Osteocyte (in vitro differentiated cells): ENCODE data around the gene RIN2. TPM values are rescaled to one million over a fixed set of nuclear protein-coding genes. Genes with fewer than 3 reads are reported as not detected.

Experiments used
- DNase-seq: peaks from one replicate; pipeline ENCODE4 v3.0.0; 2021; ENCODE audit warnings: mixed read lengths; ENCODE audit not compliant: unreplicated experiment; ENCODE audit errors: extremely low spot score
- H3K27ac Mint-ChIP-seq: one replicate; pipeline ENCODE4 v1.8.0; 2021; ENCODE audit warnings: mild to moderate bottlenecking, mixed read lengths; ENCODE audit not compliant: unreplicated experiment
- H3K27me3 Mint-ChIP-seq: one replicate; pipeline ENCODE4 v1.8.0; 2021; ENCODE audit warnings: mixed read lengths; ENCODE audit not compliant: unreplicated experiment
- H3K36me3 Mint-ChIP-seq: one replicate; pipeline ENCODE4 v1.8.0; 2021; ENCODE audit warnings: mixed read lengths; ENCODE audit not compliant: unreplicated experiment
- H3K4me1 Mint-ChIP-seq: one replicate; pipeline ENCODE4 v1.8.0; 2021; ENCODE audit warnings: mixed read lengths; ENCODE audit not compliant: unreplicated experiment
- H3K4me3 Mint-ChIP-seq: one replicate; pipeline ENCODE4 v1.8.0; 2021; ENCODE audit warnings: mild to moderate bottlenecking, moderate library complexity, mixed read lengths; ENCODE audit not compliant: unreplicated experiment
- H3K9me3 Mint-ChIP-seq: one replicate; pipeline ENCODE4 v1.8.0; 2021; ENCODE audit warnings: mixed read lengths; ENCODE audit not compliant: unreplicated experiment
- total RNA-seq: library from RNA; stranded (reverse); gene quantifications from 2 replicates; pipeline ENCODE4 v1.2.1, GENCODE V29; 2021
- TF ChIP-seq, protein P1 (sequence below): fragments of 200-600 bp; sonication (generic); IDR thresholded peaks from 2 replicates; pipeline ENCODE4 v1.5.0; 2021; ENCODE audit warnings: antibody characterized with exemption, mild to moderate bottlenecking, moderate library complexity

RIN2 gene
- total RNA-seq, 1 donor from 2014 or later = 47.0 TPM

DNA sequence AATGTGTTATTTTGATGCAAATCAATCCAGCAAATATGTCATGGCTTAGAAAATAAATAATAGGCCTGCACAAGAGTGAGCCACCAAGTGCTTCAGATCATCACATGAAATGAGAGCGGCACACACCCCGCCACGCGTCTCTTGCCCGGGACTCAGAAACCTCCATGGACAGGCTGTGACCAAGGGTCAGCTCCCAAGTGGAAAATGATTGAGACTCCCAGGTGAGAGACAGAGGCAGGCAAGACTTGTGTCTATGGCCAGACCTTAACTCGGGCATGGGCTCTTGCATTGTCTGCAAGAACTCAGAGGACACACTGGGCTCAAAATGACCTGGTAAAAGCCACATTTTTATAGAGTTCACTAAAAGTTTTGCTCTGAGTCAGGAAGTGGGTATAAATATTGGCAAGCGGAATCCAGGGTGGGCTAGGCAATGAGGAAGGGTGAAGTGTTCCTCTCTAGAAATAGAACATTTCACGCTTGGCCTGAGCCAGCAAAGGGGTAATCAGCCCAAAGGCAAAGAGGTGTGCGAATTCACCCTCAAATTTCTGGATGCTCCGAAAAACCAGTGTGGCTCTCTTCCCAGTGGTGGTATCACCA lies 30.7 kb upstream of the RIN2 start:
- H3K36me3 Mint-ChIP-seq = no peaks in the 10 kb centered on the region
- no peak overlapping the region for H3K27ac Mint-ChIP-seq
- peaks cover 7% of the 10 kb centered on the region for H3K4me1 Mint-ChIP-seq
- H3K27me3 Mint-ChIP-seq = no peaks in the 10 kb centered on the region
- TF ChIP-seq, protein P1, sequence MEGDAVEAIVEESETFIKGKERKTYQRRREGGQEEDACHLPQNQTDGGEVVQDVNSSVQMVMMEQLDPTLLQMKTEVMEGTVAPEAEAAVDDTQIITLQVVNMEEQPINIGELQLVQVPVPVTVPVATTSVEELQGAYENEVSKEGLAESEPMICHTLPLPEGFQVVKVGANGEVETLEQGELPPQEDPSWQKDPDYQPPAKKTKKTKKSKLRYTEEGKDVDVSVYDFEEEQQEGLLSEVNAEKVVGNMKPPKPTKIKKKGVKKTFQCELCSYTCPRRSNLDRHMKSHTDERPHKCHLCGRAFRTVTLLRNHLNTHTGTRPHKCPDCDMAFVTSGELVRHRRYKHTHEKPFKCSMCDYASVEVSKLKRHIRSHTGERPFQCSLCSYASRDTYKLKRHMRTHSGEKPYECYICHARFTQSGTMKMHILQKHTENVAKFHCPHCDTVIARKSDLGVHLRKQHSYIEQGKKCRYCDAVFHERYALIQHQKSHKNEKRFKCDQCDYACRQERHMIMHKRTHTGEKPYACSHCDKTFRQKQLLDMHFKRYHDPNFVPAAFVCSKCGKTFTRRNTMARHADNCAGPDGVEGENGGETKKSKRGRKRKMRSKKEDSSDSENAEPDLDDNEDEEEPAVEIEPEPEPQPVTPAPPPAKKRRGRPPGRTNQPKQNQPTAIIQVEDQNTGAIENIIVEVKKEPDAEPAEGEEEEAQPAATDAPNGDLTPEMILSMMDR = no peak
- DNase-seq = no peak
- H3K9me3 Mint-ChIP-seq = no peaks in the 10 kb centered on the region
- H3K4me3 Mint-ChIP-seq = no peak overlapping the region

DNA sequence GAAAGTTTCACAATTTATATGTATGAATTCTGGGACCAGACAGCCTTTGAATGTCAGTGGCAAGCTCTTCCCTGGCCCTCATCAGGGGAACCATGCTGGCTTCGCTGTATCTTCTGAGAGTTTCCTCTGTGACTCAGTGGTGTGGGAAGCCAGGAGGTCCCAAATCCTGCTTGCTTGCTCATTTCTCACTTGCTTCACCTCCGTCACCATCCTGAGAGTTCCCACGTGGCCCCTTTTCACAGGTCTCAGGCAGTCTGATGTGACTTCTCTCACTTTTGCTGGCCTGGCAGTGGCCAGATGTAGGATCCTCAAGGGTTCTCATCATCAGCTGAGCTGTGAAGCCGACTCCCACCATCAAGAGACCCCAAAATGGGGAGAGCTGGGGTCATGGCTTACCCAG lies 28.4 kb upstream of the RIN2 start:
- DNase-seq = no peak
- Mint-ChIP-seq H3K4me1 (peaks cover 13% of the 10 kb centered on the region), H3K9me3 (no peaks in the 10 kb centered on the region), H3K36me3 (no peaks in the 10 kb centered on the region), H3K27me3 (no peaks in the 10 kb centered on the region), H3K4me3 (no peak overlapping the region), H3K27ac (no peak overlapping the region)
- TF ChIP-seq, protein P1 = no peak

DNA sequence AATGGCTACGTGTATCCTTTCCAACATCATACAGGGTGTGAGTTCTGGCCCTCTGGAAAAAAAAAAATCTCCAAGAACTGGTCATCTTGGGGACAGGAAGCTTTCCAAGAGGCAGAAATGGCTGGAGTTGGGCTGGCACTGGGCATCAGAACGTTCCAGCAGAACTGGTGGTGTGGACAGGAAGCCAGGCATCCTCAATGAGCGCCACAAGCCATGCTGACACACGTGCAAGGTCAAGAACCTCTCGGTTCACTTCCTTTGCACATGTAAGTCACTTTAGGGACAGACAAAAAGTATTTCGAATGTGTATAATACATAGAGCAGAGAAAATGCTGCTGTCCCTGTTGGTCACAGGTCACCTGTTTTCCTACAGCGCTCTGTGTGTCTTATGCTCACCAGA lies 27.4 kb upstream of the RIN2 start:
- H3K4me1 Mint-ChIP-seq = peaks cover 23% of the 10 kb centered on the region
- H3K4me3 Mint-ChIP-seq = no peak overlapping the region
- H3K9me3 Mint-ChIP-seq = no peaks in the 10 kb centered on the region
- no peak for DNase-seq
- H3K27ac Mint-ChIP-seq = no peak overlapping the region
- no peaks in the 10 kb centered on the region for H3K36me3 Mint-ChIP-seq
- TF ChIP-seq, protein P1 = no peak
- H3K27me3 Mint-ChIP-seq = no peaks in the 10 kb centered on the region

DNA sequence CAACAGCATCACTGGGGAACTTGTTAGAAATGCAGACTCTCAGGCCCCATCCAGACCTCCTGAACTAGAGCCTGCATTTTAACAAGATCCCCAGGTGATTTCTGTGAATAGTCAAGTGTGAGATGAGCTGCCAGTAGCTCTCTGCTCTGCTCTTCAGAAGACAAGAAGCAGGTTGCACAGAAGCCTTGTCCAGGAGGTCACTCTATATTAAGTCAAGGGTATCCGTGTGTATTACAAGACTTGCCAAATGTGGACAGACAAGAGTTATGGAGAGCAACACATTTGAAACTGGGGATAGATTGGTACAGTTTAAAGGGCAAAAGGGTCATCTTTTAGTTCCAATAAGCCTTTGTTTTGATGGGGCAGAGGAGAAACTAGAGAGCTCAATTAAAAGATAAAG lies 23.2 kb upstream of the RIN2 start:
- TF ChIP-seq, protein P1 = no peak
- no peaks in the 10 kb centered on the region for H3K36me3 Mint-ChIP-seq
- no peaks in the 10 kb centered on the region for H3K9me3 Mint-ChIP-seq
- peaks cover 37% of the 10 kb centered on the region for H3K4me1 Mint-ChIP-seq
- H3K27ac Mint-ChIP-seq = peak overlapping the region; percentile 85
- no peak overlapping the region for H3K4me3 Mint-ChIP-seq
- no peaks in the 10 kb centered on the region for H3K27me3 Mint-ChIP-seq
- no peak for DNase-seq

DNA sequence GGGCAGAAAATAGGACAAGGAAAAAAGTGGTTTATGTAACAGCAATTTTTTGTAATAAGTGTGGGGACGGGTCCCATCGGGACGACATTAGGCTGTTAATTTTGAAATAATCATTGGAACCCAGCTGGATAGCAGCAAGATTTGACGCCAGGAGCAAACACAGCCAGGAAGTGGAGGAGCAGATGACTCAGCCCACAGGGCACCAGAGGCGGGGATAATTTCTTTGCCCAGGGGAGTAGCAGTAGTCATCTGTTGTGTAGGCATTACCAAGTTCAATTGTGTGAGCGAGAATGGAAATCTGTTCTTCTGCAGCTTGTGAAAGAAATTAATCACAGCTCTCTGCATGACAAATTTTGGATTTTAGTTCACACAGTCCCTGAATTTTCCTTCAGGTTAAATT lies 22.6 kb upstream of the RIN2 start:
- no peak for DNase-seq
- H3K4me1 Mint-ChIP-seq = peaks cover 37% of the 10 kb centered on the region
- no peaks in the 10 kb centered on the region for H3K27me3 Mint-ChIP-seq
- H3K36me3 Mint-ChIP-seq = no peaks in the 10 kb centered on the region
- H3K9me3 Mint-ChIP-seq = no peaks in the 10 kb centered on the region
- peak overlapping the region; percentile 49 for H3K4me3 Mint-ChIP-seq
- peak overlapping the region; percentile 85 for H3K27ac Mint-ChIP-seq
- TF ChIP-seq, protein P1 = no peak
